ENCODE results near the gene ZC3H14. TPM values are rescaled to one million over a fixed set of nuclear protein-coding genes. Genes with fewer than 3 reads are reported as not detected.

Gene ZC3H14
- polyA plus RNA-seq, 1 experiment: 81.8 TPM

GRCh38 chr14:88631091-88631490, 68.3 kb downstream of the ZC3H14 start:
- no peak for DNase-seq (ENCODE audit: low read depth)
- no peak for TF ChIP-seq CTCF (IDR thresholded peaks at IDR 0.05; ENCODE audit: insufficient read depth, low read depth, low read length)
- POLR2A ChIA-PET: no interaction called here
- Histone ChIP-seq H3K36me3 (ENCODE audit: control insufficient read depth, insufficient read depth, low read length) (no peaks in the 10 kb centered on the region), H3K4me3 (ENCODE audit: low read depth, low read length) (no peak overlapping the region), H3K27me3 (ENCODE audit: control insufficient read depth, insufficient read depth, low read length) (no peaks in the 10 kb centered on the region)
- CTCF ChIA-PET: no interaction called here

GRCh38 chr14:88632512-88632911, 69.7 kb downstream of the ZC3H14 start:
- Histone ChIP-seq H3K4me3 (ENCODE audit: low read depth, low read length) (no peak overlapping the region), H3K36me3 (ENCODE audit: control insufficient read depth, insufficient read depth, low read length) (no peaks in the 10 kb centered on the region), H3K27me3 (ENCODE audit: control insufficient read depth, insufficient read depth, low read length) (no peaks in the 10 kb centered on the region)
- CTCF ChIA-PET: interaction anchor here (0.8 to 0.9 kb wide), 2 partner anchors 10 to 35 kb away, joined by 3 read pairs; no protein-coding TSS in a partner anchor
- no peak for TF ChIP-seq CTCF (IDR thresholded peaks at IDR 0.05; ENCODE audit: insufficient read depth, low read depth, low read length)
- POLR2A ChIA-PET: no interaction called here
- DNase-seq (ENCODE audit: low read depth): no peak

- CTCF ChIA-PET: no interaction called here
- Histone ChIP-seq H3K27me3 (ENCODE audit: control insufficient read depth, insufficient read depth, low read length) (no peaks in the 10 kb centered on the region), H3K4me3 (ENCODE audit: low read depth, low read length) (no peak overlapping the region), H3K36me3 (ENCODE audit: control insufficient read depth, insufficient read depth, low read length) (no peaks in the 10 kb centered on the region)
- no peak for DNase-seq (ENCODE audit: low read depth)
- no peak for TF ChIP-seq CTCF (IDR thresholded peaks at IDR 0.05; ENCODE audit: insufficient read depth, low read depth, low read length)
- POLR2A ChIA-PET: no interaction called here
Observed at GRCh38 chr14:88639221-88639620, 76.4 kb downstream of the ZC3H14 start.

GRCh38 chr14:88660056-88660455, 97.2 kb downstream of the ZC3H14 start:
- Histone ChIP-seq H3K27me3 (ENCODE audit: control insufficient read depth, insufficient read depth, low read length) (no peaks in the 10 kb centered on the region), H3K36me3 (ENCODE audit: control insufficient read depth, insufficient read depth, low read length) (no peaks in the 10 kb centered on the region), H3K4me3 (ENCODE audit: low read depth, low read length) (no peak overlapping the region)
- TF ChIP-seq CTCF (IDR thresholded peaks at IDR 0.05; ENCODE audit: insufficient read depth, low read depth, low read length): no peak
- CTCF ChIA-PET: interaction anchor here (0.6 kb wide), 1 partner anchor 885 kb away, joined by 3 read pairs; no protein-coding TSS in a partner anchor
- DNase-seq (ENCODE audit: low read depth): no peak
- POLR2A ChIA-PET: no interaction called here

GRCh38 chr14:88667555-88668273, 104.9 kb downstream of the ZC3H14 start:
- CTCF ChIA-PET: interaction anchor here (0.7 to 3.6 kb wide), 42 partner anchors 10 to 1126 kb away, joined by 3 to 36 read pairs (median 4); partner anchors contain the start of genes EML5 and TTC8
- POLR2A ChIA-PET: no interaction called here

More at GRCh38 chr14:88667555-88668273, 104.9 kb downstream of the ZC3H14 start:
- no peak for DNase-seq (ENCODE audit: low read depth)
- Histone ChIP-seq H3K27me3 (ENCODE audit: control insufficient read depth, insufficient read depth, low read length) (0 out of 2 replicates have a peak, but pooled peaks cover 2% of the 10 kb centered on the region), H3K36me3 (ENCODE audit: control insufficient read depth, insufficient read depth, low read length) (no peaks in the 10 kb centered on the region), H3K4me3 (ENCODE audit: low read depth, low read length) (no peak overlapping the region)
- peak; percentile 90 for TF ChIP-seq CTCF (IDR thresholded peaks at IDR 0.05; ENCODE audit: insufficient read depth, low read depth, low read length)
